ENCODE data around the gene PRRC2A. TPM values are rescaled to one million over a fixed set of nuclear protein-coding genes. Genes with fewer than 3 reads are reported as not detected.

The PRRC2A gene
- total RNA-seq, 1 experiment from 2014 or later: 383 TPM

- H3K9me3 Mint-ChIP-seq: no peaks in the 10 kb centered on the region; a peak in 2 of 5 replicates
- Histone ChIP-seq H3K27ac (ENCODE audit: insufficient read length, low read depth, low read length) (no peak overlapping the region), H4K5ac (ENCODE audit: insufficient read length, low read depth, low read length) (no peak overlapping the region), H3K4ac (ENCODE audit: low read depth, low read length) (no peak overlapping the region), H2BK5ac (ENCODE audit: insufficient read length, low read length) (no peak overlapping the region), H3K79me2 (ENCODE audit: insufficient read depth, low read length) (no peaks in the 10 kb centered on the region), H2BK20ac (ENCODE audit: low read depth, low read length, poor library complexity, severe bottlenecking) (no peak overlapping the region), H3K27me3 (ENCODE audit: insufficient read depth, low read length) (no peaks in the 10 kb centered on the region), H3K4me2 (ENCODE audit: insufficient read depth, insufficient read length, low read length) (no peak overlapping the region), H3K4me1 (ENCODE audit: insufficient read depth, low read length) (peaks cover 2% of the 10 kb centered on the region; the same call in 1 of the 2 replicates), H3K23ac (ENCODE audit: insufficient read length, low read depth, low read length) (no peak overlapping the region), H2AFZ (ENCODE audit: low read length) (no peak overlapping the region), H3K23me2 (ENCODE audit: insufficient read length, low read depth, low read length, poor library complexity, severe bottlenecking) (peaks cover 11% of the 10 kb centered on the region), H2BK15ac (ENCODE audit: low read depth, low read length) (no peak overlapping the region), H3K9me3 (ENCODE audit: control insufficient read depth, low read depth, low read length) (no peaks in the 10 kb centered on the region), H3K14ac (ENCODE audit: insufficient read depth, low read length) (no peak overlapping the region; the same call in 1 of the 2 replicates), H3T11ph (ENCODE audit: low read length) (no peak overlapping the region), H2AK5ac (ENCODE audit: insufficient read length, low read length) (no peak overlapping the region), H4K8ac (replicated peaks; ENCODE audit: insufficient read length, low read depth, low read length) (no peak overlapping the region), H2BK120ac (ENCODE audit: low read depth, low read length, poor library complexity, severe bottlenecking) (no peak overlapping the region), H2BK12ac (ENCODE audit: insufficient read length, low read depth, low read length) (no peak overlapping the region), H4K20me1 (ENCODE audit: control insufficient read depth, insufficient read depth, insufficient read length) (no peaks in the 10 kb centered on the region), H4K91ac (ENCODE audit: insufficient read length, low read depth, low read length) (no peak overlapping the region), H3K9ac (ENCODE audit: extremely low read depth, insufficient read length, low read length) (no peak overlapping the region), H3K79me1 (ENCODE audit: insufficient read depth, low read depth, low read length, poor library complexity, severe bottlenecking) (no peaks in the 10 kb centered on the region), H3K18ac (ENCODE audit: insufficient read length, low read depth, low read length) (peak overlapping the region; percentile 25), H3K56ac (ENCODE audit: insufficient read length, low read depth, low read length) (no peak overlapping the region)
- peak overlapping the region in 1 of 3 experiments; percentile 73; a peak in 1 of 7 replicates for H3K27ac Mint-ChIP-seq
- H3K4me1 Mint-ChIP-seq: peaks cover 37 to 41% of the 10 kb centered on the region in 2 experiments
- no peaks in the 10 kb centered on the region for H3K36me3 Mint-ChIP-seq (ENCODE audit: insufficient read depth in 1 of 3, low read depth in 3 of 3)
- DNase-seq: peak; percentile 83
- TF ChIP-seq, protein P1, sequence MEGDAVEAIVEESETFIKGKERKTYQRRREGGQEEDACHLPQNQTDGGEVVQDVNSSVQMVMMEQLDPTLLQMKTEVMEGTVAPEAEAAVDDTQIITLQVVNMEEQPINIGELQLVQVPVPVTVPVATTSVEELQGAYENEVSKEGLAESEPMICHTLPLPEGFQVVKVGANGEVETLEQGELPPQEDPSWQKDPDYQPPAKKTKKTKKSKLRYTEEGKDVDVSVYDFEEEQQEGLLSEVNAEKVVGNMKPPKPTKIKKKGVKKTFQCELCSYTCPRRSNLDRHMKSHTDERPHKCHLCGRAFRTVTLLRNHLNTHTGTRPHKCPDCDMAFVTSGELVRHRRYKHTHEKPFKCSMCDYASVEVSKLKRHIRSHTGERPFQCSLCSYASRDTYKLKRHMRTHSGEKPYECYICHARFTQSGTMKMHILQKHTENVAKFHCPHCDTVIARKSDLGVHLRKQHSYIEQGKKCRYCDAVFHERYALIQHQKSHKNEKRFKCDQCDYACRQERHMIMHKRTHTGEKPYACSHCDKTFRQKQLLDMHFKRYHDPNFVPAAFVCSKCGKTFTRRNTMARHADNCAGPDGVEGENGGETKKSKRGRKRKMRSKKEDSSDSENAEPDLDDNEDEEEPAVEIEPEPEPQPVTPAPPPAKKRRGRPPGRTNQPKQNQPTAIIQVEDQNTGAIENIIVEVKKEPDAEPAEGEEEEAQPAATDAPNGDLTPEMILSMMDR (conservative IDR thresholded peaks at IDR 0.05): no peak
- no peak overlapping the region for H3K4me3 Mint-ChIP-seq
- H3K27me3 Mint-ChIP-seq (ENCODE audit: low read depth): peaks cover 45% of the 10 kb centered on the region
- no CpG with 5 or more reads among the region's 12 CpGs for WGBS (ENCODE audit: extremely low coverage, insufficient read length, low lambda C conversion rate)
Observed at GRCh38 chr6:31578184-31579118, 42.1 kb upstream of the PRRC2A start.

Data from H9 (cell line).